Measurements from ENCODE around the gene NUDT14. TPM values are rescaled to one million over a fixed set of nuclear protein-coding genes. Genes with fewer than 3 reads are reported as not detected.

The NUDT14 gene
- total RNA-seq, 2 donors from 2014 or later, result 17.1 to 18.9 TPM

DNA sequence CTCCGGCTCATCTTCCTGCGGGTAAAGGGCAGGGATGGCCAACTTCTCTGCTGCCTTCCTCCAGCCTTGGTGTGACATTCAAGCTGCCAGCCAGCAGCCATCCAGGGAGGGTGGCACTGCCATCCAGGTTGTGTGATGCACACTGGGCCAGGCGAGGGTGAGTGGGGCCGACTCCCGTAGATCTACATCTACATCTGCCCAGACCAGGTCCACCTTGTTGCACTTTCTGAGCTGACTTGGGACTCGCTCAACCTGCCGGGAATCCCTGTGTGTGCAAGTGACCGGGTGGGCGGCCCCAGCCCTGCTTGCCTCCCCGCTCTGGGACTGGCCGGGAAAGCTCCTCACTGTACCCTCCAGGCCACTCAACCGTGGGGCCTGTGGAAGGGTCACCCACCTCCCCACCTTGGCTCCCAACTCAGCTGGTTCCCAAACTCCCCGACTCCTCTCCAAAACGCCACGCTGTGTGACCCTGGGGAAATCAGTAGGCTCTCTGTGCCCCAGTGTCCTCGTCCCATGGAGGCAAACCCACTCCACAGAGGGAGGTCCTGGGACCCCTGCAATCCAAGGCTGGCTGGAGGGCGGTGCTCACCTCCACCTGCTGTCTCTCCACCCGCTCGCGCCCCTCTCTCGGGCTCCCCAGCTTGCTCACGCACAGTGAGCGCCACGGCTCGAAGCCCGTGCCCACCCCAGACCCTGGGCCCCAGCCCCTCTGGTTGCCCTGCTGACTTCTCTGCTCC lies 27.2 kb downstream of the NUDT14 start:
- H3K36me3 ChIP-seq, result peaks cover 20% of the 10 kb centered on the region
- no peak for DNase-seq (ENCODE audit: low spot score)
- peak overlapping the region; percentile 41 to 47 for H3K27ac ChIP-seq
- H3K27me3 ChIP-seq, result no peaks in the 10 kb centered on the region
- H3K9me3 ChIP-seq, result no peaks in the 10 kb centered on the region
- peaks cover 0 to 39% of the 10 kb centered on the region in 2 donors for H3K4me1 ChIP-seq
- TF ChIP-seq, protein P1, sequence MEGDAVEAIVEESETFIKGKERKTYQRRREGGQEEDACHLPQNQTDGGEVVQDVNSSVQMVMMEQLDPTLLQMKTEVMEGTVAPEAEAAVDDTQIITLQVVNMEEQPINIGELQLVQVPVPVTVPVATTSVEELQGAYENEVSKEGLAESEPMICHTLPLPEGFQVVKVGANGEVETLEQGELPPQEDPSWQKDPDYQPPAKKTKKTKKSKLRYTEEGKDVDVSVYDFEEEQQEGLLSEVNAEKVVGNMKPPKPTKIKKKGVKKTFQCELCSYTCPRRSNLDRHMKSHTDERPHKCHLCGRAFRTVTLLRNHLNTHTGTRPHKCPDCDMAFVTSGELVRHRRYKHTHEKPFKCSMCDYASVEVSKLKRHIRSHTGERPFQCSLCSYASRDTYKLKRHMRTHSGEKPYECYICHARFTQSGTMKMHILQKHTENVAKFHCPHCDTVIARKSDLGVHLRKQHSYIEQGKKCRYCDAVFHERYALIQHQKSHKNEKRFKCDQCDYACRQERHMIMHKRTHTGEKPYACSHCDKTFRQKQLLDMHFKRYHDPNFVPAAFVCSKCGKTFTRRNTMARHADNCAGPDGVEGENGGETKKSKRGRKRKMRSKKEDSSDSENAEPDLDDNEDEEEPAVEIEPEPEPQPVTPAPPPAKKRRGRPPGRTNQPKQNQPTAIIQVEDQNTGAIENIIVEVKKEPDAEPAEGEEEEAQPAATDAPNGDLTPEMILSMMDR (IDR thresholded peaks at IDR 0.05), result no peak
- H3K4me3 ChIP-seq, result no peak overlapping the region

DNA sequence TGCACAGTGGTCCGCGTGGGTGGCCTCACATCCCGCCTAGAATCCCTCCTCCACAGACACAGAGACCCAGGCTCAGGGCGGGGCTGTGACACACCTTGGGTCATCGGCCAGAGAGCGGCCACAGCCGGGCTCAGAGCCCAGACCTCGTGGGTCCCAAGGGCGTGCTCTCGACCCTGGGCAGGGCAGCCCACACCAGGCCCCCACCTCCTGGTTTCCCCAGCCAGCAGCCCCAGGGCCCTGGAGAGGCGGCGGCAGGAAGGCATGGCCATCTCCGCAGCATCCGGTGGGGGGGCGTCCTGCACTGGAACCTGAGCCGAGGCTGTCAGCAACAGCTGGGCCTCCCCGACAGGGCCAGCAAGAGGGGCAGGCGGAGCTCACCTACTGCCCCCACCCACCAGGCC lies 27.8 kb downstream of the NUDT14 start:
- no peak for DNase-seq (ENCODE audit: low spot score)

DNA sequence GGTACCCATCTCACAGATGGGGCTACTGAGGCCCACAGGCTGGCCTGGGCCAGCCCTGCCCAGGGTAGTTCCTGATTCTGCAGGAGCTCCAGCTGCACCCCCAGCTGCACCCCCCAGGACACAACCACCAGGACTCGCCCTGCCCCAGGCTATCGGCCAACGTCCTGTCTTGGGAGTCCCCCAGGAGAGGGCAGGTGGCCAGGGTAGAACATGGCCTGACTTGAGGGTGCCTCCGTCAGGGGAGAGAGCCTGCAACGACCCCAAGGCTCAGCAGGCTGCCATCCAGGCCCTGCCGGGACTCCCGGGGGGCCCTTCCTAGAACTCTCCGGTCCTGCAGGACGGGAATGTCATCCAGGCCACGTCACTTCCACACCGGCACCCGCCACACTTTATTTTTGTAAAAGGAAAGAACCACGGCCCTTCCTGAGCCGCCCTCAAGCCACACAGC lies 28.3 kb downstream of the NUDT14 start:
- Histone ChIP-seq H3K4me1 (peaks cover 0 to 39% of the 10 kb centered on the region in 2 donors), H3K4me3 (no peak overlapping the region), H3K36me3 (peaks cover 25% of the 10 kb centered on the region), H3K27ac (peak overlapping the region; percentile 73 to 76), H3K27me3 (no peaks in the 10 kb centered on the region), H3K9me3 (no peaks in the 10 kb centered on the region)
- TF ChIP-seq, protein P1 (IDR thresholded peaks at IDR 0.05), result no peak
- DNase-seq (ENCODE audit: low spot score), result no peak

More for the DNA sequence above, 27.8 kb downstream of the NUDT14 start:
- Histone ChIP-seq H3K4me3 (no peak overlapping the region), H3K27me3 (no peaks in the 10 kb centered on the region), H3K36me3 (peaks cover 20% of the 10 kb centered on the region), H3K9me3 (no peaks in the 10 kb centered on the region), H3K4me1 (peaks cover 0 to 39% of the 10 kb centered on the region in 2 donors), H3K27ac (peak overlapping the region; percentile 41 to 73)
- TF ChIP-seq, protein P1 (IDR thresholded peaks at IDR 0.05), result no peak

- peak overlapping the region; percentile 73 to 76 for H3K27ac ChIP-seq
- H3K4me1 ChIP-seq, result peaks cover 0 to 39% of the 10 kb centered on the region in 2 donors
- DNase-seq (ENCODE audit: low spot score), result no peak
- TF ChIP-seq, protein P1 (IDR thresholded peaks at IDR 0.05), result no peak
- no peak overlapping the region for H3K4me3 ChIP-seq
- no peaks in the 10 kb centered on the region for H3K9me3 ChIP-seq
- no peaks in the 10 kb centered on the region for H3K27me3 ChIP-seq
- peaks cover 30% of the 10 kb centered on the region for H3K36me3 ChIP-seq
These were observed 29.0 kb downstream of the NUDT14 start for GRCh38 chr14:105151838-105152793.

DNA sequence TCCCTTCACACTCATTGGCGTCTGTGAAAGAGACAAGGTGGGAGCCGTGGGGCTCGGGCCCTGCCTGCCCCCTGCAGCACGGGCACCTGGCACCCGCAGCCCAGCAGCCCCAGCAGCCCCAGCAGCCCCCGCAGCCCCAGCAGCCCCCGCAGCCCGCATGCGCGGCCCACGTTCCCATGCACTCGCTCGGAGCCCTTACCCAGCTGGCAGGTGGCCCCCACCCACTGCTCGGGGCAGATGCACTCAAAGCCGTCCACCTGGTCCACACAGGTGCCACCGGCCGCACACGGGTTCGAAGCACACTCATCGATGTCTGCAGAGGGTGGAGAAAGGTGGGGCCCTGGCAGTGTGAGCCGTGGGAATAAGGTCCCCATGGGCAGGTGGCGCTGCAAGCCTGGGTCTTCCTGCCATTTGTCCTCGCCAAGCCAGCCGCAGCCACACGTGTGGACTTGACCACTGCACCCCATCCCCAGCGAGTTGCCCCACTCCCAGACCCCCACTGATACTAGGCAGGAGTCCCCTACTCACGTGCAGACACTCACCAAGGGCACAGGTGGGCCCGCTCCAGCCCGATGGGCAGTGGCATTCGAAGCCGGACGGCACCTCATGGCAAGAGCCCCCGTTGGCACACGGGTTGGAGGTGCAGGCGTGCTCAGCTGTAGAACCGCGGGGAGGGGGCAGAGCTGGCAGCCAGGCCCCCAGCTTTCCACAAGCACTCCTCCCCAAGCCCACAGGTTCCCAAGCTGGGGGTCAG lies 29.9 kb downstream of the NUDT14 start:
- H3K27ac ChIP-seq, result no peak overlapping the region
- H3K27me3 ChIP-seq, result no peaks in the 10 kb centered on the region
- TF ChIP-seq, protein P1 (IDR thresholded peaks at IDR 0.05), result no peak
- peaks cover 38% of the 10 kb centered on the region for H3K36me3 ChIP-seq
- no peaks in the 10 kb centered on the region for H3K9me3 ChIP-seq
- H3K4me3 ChIP-seq, result no peak overlapping the region
- DNase-seq (ENCODE audit: low spot score), result no peak
- peaks cover 0 to 39% of the 10 kb centered on the region in 2 donors for H3K4me1 ChIP-seq

Measured in right atrium auricular region (tissue), 2 donors.